ENCODE results near the gene MIDN. TPM values are rescaled to one million over a fixed set of nuclear protein-coding genes. Genes with fewer than 3 reads are reported as not detected.

Gene MIDN
- total and polyA plus RNA-seq, 10 of the 15 experiments (the other 5 are each of a cell fraction or from before 2014, with no cell fraction given): 0.38 to 51.5 (median 7.2) TPM

DNA sequence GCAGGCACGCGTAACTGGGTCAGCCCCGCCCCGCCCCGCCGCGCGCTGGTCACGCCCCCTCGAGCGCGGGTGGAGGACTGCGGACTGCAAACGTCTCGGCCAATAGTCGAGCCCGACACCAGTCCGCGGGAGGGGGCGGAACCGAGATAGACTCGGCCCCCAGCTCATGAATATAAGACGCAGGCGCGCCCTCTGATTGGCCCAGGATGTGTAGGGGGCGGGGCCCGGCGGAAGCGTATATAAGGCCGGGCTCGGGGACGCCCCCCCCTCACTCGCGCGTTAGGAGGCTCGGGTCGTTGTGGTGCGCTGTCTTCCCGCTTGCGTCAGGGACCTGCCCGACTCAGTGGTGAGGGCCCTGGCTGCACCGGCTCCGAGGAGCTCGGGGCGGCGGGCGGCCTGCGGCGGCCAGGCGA lies 20.7 kb downstream of the MIDN start, which contains the start of gene CIRBP (continued):
- TF ChIP-seq, protein P1, sequence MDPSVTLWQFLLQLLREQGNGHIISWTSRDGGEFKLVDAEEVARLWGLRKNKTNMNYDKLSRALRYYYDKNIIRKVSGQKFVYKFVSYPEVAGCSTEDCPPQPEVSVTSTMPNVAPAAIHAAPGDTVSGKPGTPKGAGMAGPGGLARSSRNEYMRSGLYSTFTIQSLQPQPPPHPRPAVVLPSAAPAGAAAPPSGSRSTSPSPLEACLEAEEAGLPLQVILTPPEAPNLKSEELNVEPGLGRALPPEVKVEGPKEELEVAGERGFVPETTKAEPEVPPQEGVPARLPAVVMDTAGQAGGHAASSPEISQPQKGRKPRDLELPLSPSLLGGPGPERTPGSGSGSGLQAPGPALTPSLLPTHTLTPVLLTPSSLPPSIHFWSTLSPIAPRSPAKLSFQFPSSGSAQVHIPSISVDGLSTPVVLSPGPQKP (IDR thresholded peaks at IDR 0.05; ENCODE audit: low read depth, low read length): peak; percentile 13; the same call in 1 of the 2 replicates
- TF ChIP-seq, protein P2, sequence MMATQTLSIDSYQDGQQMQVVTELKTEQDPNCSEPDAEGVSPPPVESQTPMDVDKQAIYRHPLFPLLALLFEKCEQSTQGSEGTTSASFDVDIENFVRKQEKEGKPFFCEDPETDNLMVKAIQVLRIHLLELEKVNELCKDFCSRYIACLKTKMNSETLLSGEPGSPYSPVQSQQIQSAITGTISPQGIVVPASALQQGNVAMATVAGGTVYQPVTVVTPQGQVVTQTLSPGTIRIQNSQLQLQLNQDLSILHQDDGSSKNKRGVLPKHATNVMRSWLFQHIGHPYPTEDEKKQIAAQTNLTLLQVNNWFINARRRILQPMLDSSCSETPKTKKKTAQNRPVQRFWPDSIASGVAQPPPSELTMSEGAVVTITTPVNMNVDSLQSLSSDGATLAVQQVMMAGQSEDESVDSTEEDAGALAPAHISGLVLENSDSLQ (IDR thresholded peaks at IDR 0.05): peak; percentile 33; the same call in 1 of the 2 replicates
- no peak; the same call in 1 of the 2 replicates for TF ChIP-seq ZSCAN29 (IDR thresholded peaks at IDR 0.05)
- TF ChIP-seq TCF3 (IDR thresholded peaks at IDR 0.05; ENCODE audit: borderline replicate concordance, insufficient read depth, low read depth, low read length): peak; percentile 91
- no peak for TF ChIP-seq RBBP5 (conservative IDR thresholded peaks at IDR 0.05)
- peak; percentile 55; the same call in 1 of the 2 replicates for TF ChIP-seq TCF12 (IDR thresholded peaks at IDR 0.05; ENCODE audit: low read depth, low read length)
- peak; percentile 88 for TF ChIP-seq SP1 (IDR thresholded peaks at IDR 0.05; ENCODE audit: low read depth, low read length)
- TF ChIP-seq TAF1 (IDR thresholded peaks at IDR 0.05; ENCODE audit: borderline replicate concordance, low read depth, low read length): peak; percentile 95
- peak; percentile 100 for TF ChIP-seq POLR2AphosphoS2 (IDR thresholded peaks at IDR 0.05; ENCODE audit: low read depth, low read length)
- TF ChIP-seq, protein P3, sequence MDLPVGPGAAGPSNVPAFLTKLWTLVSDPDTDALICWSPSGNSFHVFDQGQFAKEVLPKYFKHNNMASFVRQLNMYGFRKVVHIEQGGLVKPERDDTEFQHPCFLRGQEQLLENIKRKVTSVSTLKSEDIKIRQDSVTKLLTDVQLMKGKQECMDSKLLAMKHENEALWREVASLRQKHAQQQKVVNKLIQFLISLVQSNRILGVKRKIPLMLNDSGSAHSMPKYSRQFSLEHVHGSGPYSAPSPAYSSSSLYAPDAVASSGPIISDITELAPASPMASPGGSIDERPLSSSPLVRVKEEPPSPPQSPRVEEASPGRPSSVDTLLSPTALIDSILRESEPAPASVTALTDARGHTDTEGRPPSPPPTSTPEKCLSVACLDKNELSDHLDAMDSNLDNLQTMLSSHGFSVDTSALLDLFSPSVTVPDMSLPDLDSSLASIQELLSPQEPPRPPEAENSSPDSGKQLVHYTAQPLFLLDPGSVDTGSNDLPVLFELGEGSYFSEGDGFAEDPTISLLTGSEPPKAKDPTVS (IDR thresholded peaks at IDR 0.05; ENCODE audit: low read depth, low read length): no peak
- TF ChIP-seq, protein P4, sequence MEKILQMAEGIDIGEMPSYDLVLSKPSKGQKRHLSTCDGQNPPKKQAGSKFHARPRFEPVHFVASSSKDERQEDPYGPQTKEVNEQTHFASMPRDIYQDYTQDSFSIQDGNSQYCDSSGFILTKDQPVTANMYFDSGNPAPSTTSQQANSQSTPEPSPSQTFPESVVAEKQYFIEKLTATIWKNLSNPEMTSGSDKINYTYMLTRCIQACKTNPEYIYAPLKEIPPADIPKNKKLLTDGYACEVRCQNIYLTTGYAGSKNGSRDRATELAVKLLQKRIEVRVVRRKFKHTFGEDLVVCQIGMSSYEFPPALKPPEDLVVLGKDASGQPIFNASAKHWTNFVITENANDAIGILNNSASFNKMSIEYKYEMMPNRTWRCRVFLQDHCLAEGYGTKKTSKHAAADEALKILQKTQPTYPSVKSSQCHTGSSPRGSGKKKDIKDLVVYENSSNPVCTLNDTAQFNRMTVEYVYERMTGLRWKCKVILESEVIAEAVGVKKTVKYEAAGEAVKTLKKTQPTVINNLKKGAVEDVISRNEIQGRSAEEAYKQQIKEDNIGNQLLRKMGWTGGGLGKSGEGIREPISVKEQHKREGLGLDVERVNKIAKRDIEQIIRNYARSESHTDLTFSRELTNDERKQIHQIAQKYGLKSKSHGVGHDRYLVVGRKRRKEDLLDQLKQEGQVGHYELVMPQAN (conservative IDR thresholded peaks at IDR 0.05): no peak
- TF ChIP-seq HCFC1 (IDR thresholded peaks at IDR 0.05; ENCODE audit: low read length): peak; percentile 48
- peak; percentile 94 for TF ChIP-seq HDGF (IDR thresholded peaks at IDR 0.05)
- no peak for TF ChIP-seq ZNF24 (IDR thresholded peaks at IDR 0.05)
- no peak for TF ChIP-seq ZNF622 (IDR thresholded peaks at IDR 0.05)
- TF ChIP-seq SRF (IDR thresholded peaks at IDR 0.05; ENCODE audit: low read depth in 2 of 2, low read length in 2 of 2): peak; percentile 48 to 62; a peak in 1 of 4 replicates
- TF ChIP-seq HDAC6 (IDR thresholded peaks at IDR 0.05; ENCODE audit: unreplicated experiment): peak; percentile 98
- no peak for TF ChIP-seq CBX5 (IDR thresholded peaks at IDR 0.05; ENCODE audit: low read depth)
- TF ChIP-seq DPF2 (IDR thresholded peaks at IDR 0.05): no peak
- TF ChIP-seq YBX1 (IDR thresholded peaks at IDR 0.05): no peak
- TF ChIP-seq, protein P5, sequence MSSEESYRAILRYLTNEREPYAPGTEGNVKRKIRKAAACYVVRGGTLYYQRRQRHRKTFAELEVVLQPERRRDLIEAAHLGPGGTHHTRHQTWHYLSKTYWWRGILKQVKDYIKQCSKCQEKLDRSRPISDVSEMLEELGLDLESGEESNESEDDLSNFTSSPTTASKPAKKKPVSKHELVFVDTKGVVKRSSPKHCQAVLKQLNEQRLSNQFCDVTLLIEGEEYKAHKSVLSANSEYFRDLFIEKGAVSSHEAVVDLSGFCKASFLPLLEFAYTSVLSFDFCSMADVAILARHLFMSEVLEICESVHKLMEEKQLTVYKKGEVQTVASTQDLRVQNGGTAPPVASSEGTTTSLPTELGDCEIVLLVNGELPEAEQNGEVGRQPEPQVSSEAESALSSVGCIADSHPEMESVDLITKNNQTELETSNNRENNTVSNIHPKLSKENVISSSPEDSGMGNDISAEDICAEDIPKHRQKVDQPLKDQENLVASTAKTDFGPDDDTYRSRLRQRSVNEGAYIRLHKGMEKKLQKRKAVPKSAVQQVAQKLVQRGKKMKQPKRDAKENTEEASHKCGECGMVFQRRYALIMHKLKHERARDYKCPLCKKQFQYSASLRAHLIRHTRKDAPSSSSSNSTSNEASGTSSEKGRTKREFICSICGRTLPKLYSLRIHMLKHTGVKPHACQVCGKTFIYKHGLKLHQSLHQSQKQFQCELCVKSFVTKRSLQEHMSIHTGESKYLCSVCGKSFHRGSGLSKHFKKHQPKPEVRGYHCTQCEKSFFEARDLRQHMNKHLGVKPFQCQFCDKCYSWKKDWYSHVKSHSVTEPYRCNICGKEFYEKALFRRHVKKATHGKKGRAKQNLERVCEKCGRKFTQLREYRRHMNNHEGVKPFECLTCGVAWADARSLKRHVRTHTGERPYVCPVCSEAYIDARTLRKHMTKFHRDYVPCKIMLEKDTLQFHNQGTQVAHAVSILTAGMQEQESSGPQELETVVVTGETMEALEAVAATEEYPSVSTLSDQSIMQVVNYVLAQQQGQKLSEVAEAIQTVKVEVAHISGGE (CRISPR knock-in tag; IDR thresholded peaks at IDR 0.05): no peak
- TF ChIP-seq POU2F2 (IDR thresholded peaks at IDR 0.05; ENCODE audit: borderline replicate concordance, low read depth, low read length): peak; percentile 97
- TF ChIP-seq ZNF217 (IDR thresholded peaks at IDR 0.05): no peak

Data from GM12878 (cell line).